RWPE2 (cell line): ENCODE results near the gene CCDC30.

Experiments used
- ATAC-seq: fragments of 200-7000 bp; cut with Tn5 transposase; 3 replicates; pipeline ENCODE4 v1.9.1; 2021; ENCODE audit warnings: low read depth
- DNase-seq: peaks from one replicate; pipeline ENCODE4 v3.0.0-alpha.2; 2020; ENCODE audit warnings: low spot score
- H3K27ac ChIP-seq: fragments of 450-650 bp; 2 replicates; pipeline ENCODE4 v1.5.1; 2017; ENCODE audit warnings: mild to moderate bottlenecking; ENCODE audit not compliant: poor library complexity, severe bottlenecking
- H3K27me3 ChIP-seq: fragments of 250-450 bp; sonication (Bioruptor Pico); 2 replicates; pipeline ENCODE4 v1.5.1; 2021; ENCODE audit warnings: mild to moderate bottlenecking, moderate library complexity; ENCODE audit not compliant: insufficient read depth, poor library complexity, severe bottlenecking
- H3K36me3 ChIP-seq: fragments of 250-450 bp; sonication (Bioruptor Pico); 2 replicates; pipeline ENCODE4 v1.5.1; 2020; ENCODE audit warnings: low read depth, mild to moderate bottlenecking, moderate library complexity
- H3K4me1 ChIP-seq: fragments of 250-450 bp; sonication (Bioruptor Pico); 2 replicates; pipeline ENCODE4 v1.5.1; 2021; ENCODE audit warnings: mild to moderate bottlenecking, moderate library complexity; ENCODE audit not compliant: insufficient read depth, poor library complexity, severe bottlenecking
- H3K4me3 ChIP-seq: fragments of 250-450 bp; sonication (Bioruptor Pico); 2 replicates; pipeline ENCODE4 v1.5.1; 2021; ENCODE audit warnings: mild to moderate bottlenecking, moderate library complexity; ENCODE audit not compliant: severe bottlenecking
- H3K9me3 ChIP-seq: fragments of 250-450 bp; sonication (Bioruptor Pico); 2 replicates; pipeline ENCODE4 v1.5.1; 2021; ENCODE audit warnings: mild to moderate bottlenecking, moderate library complexity; ENCODE audit not compliant: severe bottlenecking
- CTCF ChIP-seq: fragments of 450-650 bp; IDR thresholded peaks from one replicate; pipeline ENCODE4 v1.5.1; 2017; ENCODE audit warnings: mild to moderate bottlenecking, moderate library complexity; ENCODE audit not compliant: poor library complexity, severe bottlenecking

CCDC30 gene

GRCh38 chr1:42676534-42677087 is 213.5 kb downstream of the CCDC30 start:
- Histone ChIP-seq H3K4me1 (peaks cover 4% of the 10 kb centered on the region), H3K27me3 (no peaks in the 10 kb centered on the region), H3K4me3 (no peak overlapping the region), H3K27ac (no peak overlapping the region), H3K36me3 (peaks cover 18% of the 10 kb centered on the region), H3K9me3 (no peaks in the 10 kb centered on the region)
- no peak for TF ChIP-seq CTCF
- no peak for ATAC-seq
- no peak for DNase-seq

DNA sequence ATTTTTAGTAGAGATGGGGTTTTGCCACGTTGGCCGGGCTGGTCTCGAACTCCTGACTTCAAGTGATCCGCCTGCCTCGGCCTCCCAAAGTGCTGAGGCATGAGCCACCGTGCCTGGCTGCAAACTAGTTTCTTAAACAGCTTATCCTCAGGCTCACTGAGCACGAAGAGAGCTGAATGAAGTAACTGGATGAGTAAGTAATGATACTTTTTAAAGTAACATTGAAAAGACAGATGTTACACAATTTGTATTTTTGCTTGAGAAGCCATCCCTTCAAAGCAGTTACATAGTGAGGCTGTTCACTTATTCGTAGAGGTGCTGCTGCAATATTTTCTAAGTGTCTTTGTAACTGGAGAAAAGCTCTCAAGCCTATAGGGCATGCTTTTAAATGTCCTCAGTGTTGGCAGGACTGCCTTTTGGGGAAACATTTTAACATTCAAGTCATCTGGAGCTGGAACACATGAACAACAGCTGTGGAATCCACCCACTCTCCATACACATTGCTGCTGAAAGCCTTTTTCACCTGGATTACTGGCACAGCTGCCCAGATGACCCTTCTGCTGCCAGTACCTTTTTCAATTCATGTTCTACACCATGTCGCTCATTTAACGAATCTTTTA is 216.4 kb downstream of the CCDC30 start:
- Histone ChIP-seq H3K4me3 (no peak overlapping the region), H3K36me3 (peaks cover 26% of the 10 kb centered on the region), H3K4me1 (peaks cover 7% of the 10 kb centered on the region), H3K27me3 (no peaks in the 10 kb centered on the region), H3K9me3 (no peaks in the 10 kb centered on the region), H3K27ac (no peak overlapping the region)
- ATAC-seq (no peak), DNase-seq (no peak)
- TF ChIP-seq CTCF: no peak

DNA sequence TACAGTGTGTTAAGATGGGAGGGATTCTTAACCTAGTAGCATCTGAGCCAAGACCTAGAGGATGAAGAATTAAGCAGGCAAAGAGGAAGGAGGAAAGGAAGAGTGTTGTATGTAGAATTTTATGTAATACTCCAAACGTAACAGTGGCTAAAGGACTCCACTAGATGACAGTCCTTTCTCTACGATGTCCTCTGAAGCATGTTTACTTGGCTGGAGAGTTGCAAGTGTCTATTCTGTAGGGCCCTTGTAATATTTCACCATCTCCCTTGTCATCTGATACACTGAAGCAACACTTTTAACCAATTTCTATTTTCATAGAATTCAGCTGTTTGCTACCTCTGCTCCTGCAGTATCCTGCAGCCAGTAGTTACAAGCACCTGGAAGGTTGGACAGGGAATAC is 217.0 kb downstream of the CCDC30 start:
- TF ChIP-seq CTCF: no peak
- Histone ChIP-seq H3K9me3 (no peaks in the 10 kb centered on the region), H3K4me1 (peaks cover 13% of the 10 kb centered on the region), H3K4me3 (no peak overlapping the region), H3K27ac (no peak overlapping the region), H3K36me3 (peaks cover 31% of the 10 kb centered on the region), H3K27me3 (no peaks in the 10 kb centered on the region)
- ATAC-seq: no peak
- DNase-seq: no peak

DNA sequence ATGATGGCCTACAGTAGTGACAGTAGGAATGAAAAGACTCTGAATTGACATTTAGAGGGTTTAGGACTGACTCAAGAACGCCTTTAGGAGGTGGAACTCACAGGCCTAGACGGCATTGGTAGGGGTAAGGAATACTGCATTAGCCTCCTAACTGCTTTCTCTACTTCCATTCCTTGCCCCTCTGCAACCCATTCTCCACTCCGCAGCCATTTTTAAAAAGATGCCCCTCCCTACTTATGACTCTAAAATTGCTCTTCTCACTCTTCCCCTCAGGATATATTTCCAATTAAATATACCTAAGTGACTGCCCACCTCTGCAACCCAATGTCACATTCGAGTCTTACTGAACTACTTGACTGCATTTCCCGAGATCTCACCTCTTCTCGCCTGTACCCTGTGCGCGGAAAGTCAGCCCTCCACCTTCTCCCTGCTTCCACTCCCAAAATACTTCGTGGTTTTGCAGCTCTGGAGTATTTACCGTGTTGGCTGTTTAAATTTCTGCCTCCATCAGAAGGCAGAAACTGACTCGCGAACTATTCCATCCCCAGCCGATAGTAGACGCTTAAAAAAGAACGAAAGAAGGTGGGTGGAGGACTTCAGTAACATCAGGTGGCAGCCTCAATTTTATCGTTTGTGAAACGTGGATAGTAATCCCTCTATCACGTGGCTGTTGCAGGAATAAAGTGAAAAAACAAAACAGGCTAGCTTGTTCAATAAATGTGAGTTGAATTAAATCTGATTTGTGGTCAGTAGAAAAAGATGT is 218.0 kb downstream of the CCDC30 start:
- Histone ChIP-seq H3K9me3 (no peaks in the 10 kb centered on the region), H3K36me3 (peaks cover 31% of the 10 kb centered on the region), H3K4me1 (peaks cover 24% of the 10 kb centered on the region), H3K4me3 (peak overlapping the region; percentile 56), H3K27me3 (no peaks in the 10 kb centered on the region), H3K27ac (peak overlapping the region; percentile 81)
- DNase-seq (no peak), ATAC-seq (no peak)
- TF ChIP-seq CTCF: no peak
